HCT116 (cell line): ENCODE results near the gene ZHX3. TPM values are rescaled to one million over a fixed set of nuclear protein-coding genes. Genes with fewer than 3 reads are reported as not detected.

Experiments
- ATAC-seq: fragments of 200-7000 bp; cut with Tn5 transposase; 2 replicates; pipeline ENCODE4 v1.9.1; 2020; ENCODE audit warnings: mild to moderate bottlenecking, moderate library complexity
- BruUV-seq: library from RNA; stranded (reverse); fragments of 400-500 nt; replicated peaks from 2 replicates; lab custom pipeline; 2021; lab: Mats Ljungman, UMichigan
- CTCF ChIA-PET: fragments of 300-600 bp; sonication (Branson Sonifier 250); formaldehyde crosslinking; loops from one replicate; lab custom pipeline; 2021; ENCODE audit warnings: antibody characterized with exemption; lab: Charles Lee
- POLR2A ChIA-PET: fragments of 300-600, 350-600 bp; sonication (Branson Sonifier 250); formaldehyde crosslinking; loops from one replicate; lab custom pipeline; 2021; ENCODE audit warnings: antibody characterized with exemption; lab: Charles Lee
- RAD21 ChIA-PET, 2 experiments: fragments of 300-600 bp; sonication (Branson Sonifier 250); formaldehyde crosslinking; loops; one replicate each; lab custom pipeline; 2023; ENCODE audit warnings: low total read pairs in 2 of 2; ENCODE audit not compliant: uncharacterized antibody in 2 of 2, unreplicated experiment in 2 of 2, low non-redundant PET in 1 of 2; lab: Charles Lee
- DNase-seq: peaks from one replicate; pipeline ENCODE4 v3.0.0-alpha.2; 2010; ENCODE audit warnings: low read depth, low spot score
- H2AFZ ChIP-seq: fragments of 200-600 bp; shearing (Covaris generic), sonication (generic); 2 replicates; pipeline ENCODE4 v1.6.1; 2017; ENCODE audit warnings: low read depth, mixed run types, mixed read lengths, antibody characterized with exemption, low read length; ENCODE audit not compliant: poor library complexity, severe bottlenecking
- H3K27ac ChIP-seq: 2 replicates; pipeline ENCODE4 v1.5.1; 2012; ENCODE audit warnings: low read depth, low read length
- H3K27me3 ChIP-seq: fragments of 200-600 bp; sonication (generic); 2 replicates; pipeline ENCODE4 v1.6.1; 2016; ENCODE audit warnings: mixed run types, low read length, mixed read lengths; ENCODE audit not compliant: insufficient read depth
- H3K36me3 ChIP-seq, 2 experiments: fragments of 200-500 bp in 1 of 2; fragments of 200-600 bp in 1 of 2; sonication (Bioruptor generic) in 1 of 2; sonication (generic) in 1 of 2; 2 replicates each; pipeline versions ENCODE4 v1.5.1 to v1.6.1; 2014 to 2016; ENCODE audit warnings: low read length in 2 of 2, inconsistent platforms in 1 of 2, mixed read lengths in 1 of 2, mixed run types in 1 of 2; ENCODE audit not compliant: insufficient read depth in 2 of 2, control insufficient read depth in 1 of 2
- H3K4me1 ChIP-seq, 2 experiments: fragments of 200-600 bp in 1 of 2; sonication (generic) in 1 of 2; 2 replicates each; pipeline versions ENCODE4 v1.5.1 to v1.6.1; 2012 to 2017; ENCODE audit warnings: low read length in 2 of 2, inconsistent platforms in 1 of 2, mild to moderate bottlenecking in 1 of 2, mixed read lengths in 1 of 2, mixed run types in 1 of 2, moderate library complexity in 1 of 2; ENCODE audit not compliant: insufficient read depth in 2 of 2, control insufficient read depth in 1 of 2
- H3K4me2 ChIP-seq: fragments of 200-600 bp; sonication (generic); 2 replicates; pipeline ENCODE4 v1.6.1; 2017; ENCODE audit warnings: mixed run types, low read length, mixed read lengths
- H3K4me3 ChIP-seq, 2 experiments: fragments of 200-600 bp in 1 of 2; sonication (generic) in 1 of 2; replicated peaks in 1 of 2; 2 replicates each; pipeline ENCODE4 v1.5.1; 2011 to 2016; ENCODE audit warnings: low read length in 2 of 2, control low read depth in 1 of 2, low read depth in 1 of 2, mild to moderate bottlenecking in 1 of 2, mixed read lengths in 1 of 2, mixed run types in 1 of 2
- H3K79me2 ChIP-seq: fragments of 200-600 bp; sonication (generic); 2 replicates; pipeline ENCODE4 v1.6.1; 2017; ENCODE audit warnings: mild to moderate bottlenecking, mixed run types, low read length, moderate library complexity, mixed read lengths; ENCODE audit not compliant: insufficient read depth
- H3K9ac ChIP-seq: fragments of 200-600 bp; sonication (generic); 2 replicates; pipeline ENCODE4 v1.6.1; 2016; ENCODE audit warnings: low read length, mixed read lengths
- H3K9me2 ChIP-seq: fragments of 200-600 bp; sonication (generic), shearing (Covaris generic); 2 replicates; pipeline ENCODE4 v1.6.1; 2017; ENCODE audit warnings: mixed run types, mild to moderate bottlenecking, moderate library complexity; ENCODE audit not compliant: insufficient read depth
- H3K9me3 ChIP-seq, 2 experiments: fragments of 200-500 bp in 1 of 2; fragments of 200-600 bp in 1 of 2; sonication (Bioruptor generic) in 1 of 2; sonication (generic) in 1 of 2; 2 replicates each; pipeline ENCODE4 v1.6.1; 2014 to 2017; ENCODE audit warnings: low read length in 2 of 2, mixed read lengths in 2 of 2, inconsistent platforms in 1 of 2, low read depth in 1 of 2, mild to moderate bottlenecking in 1 of 2, mixed run types in 1 of 2, moderate library complexity in 1 of 2; ENCODE audit not compliant: control insufficient read depth in 1 of 2, insufficient read depth in 1 of 2
- H4K20me1 ChIP-seq: fragments of 200-600 bp; sonication (generic), shearing (Covaris generic); 2 replicates; pipeline ENCODE4 v1.6.1; 2017; ENCODE audit warnings: mixed run types, mild to moderate bottlenecking, moderate library complexity; ENCODE audit not compliant: insufficient read depth
- FOSL1 ChIP-seq: IDR thresholded peaks from 2 replicates; pipeline ENCODE4 v1.6.1; 2012; ENCODE audit warnings: low read depth
- SRF ChIP-seq: IDR thresholded peaks from 2 replicates; pipeline ENCODE4 v1.6.1; 2012; ENCODE audit warnings: low read depth
- TCF7L2 ChIP-seq: IDR thresholded peaks from 2 replicates; pipeline ENCODE4 v1.7.0; 2011; ENCODE audit warnings: borderline replicate concordance, inconsistent platforms; ENCODE audit not compliant: insufficient read depth, insufficient read length; ENCODE audit errors: extremely low read depth
- YY1 ChIP-seq: IDR thresholded peaks from 2 replicates; pipeline ENCODE4 v1.6.1; 2011; ENCODE audit warnings: low read length, low read depth, moderate library complexity, mild to moderate bottlenecking; ENCODE audit not compliant: insufficient replicate concordance; ENCODE audit errors: extremely low read depth
- intact Hi-C: fragments of 100-400 bp; cut with micrococcal nuclease; formaldehyde crosslinking; loops from 2 replicates; pipeline ENCODE4 v1.10.0; 2022
- total RNA-seq: library from RNA; stranded (reverse); gene quantifications from one replicate; pipeline ENCODE4 v1.2.1, GENCODE V29; 2021; ENCODE audit not compliant: unreplicated experiment
- TF ChIP-seq, protein P1 (sequence below), 3 experiments: fragments of 200-600 bp in 1 of 3; sonication (generic) in 1 of 3; IDR thresholded peaks in 2 of 3; conservative IDR thresholded peaks in 1 of 3; 2 replicates each; pipeline ENCODE4 v1.5.1; 2012 to 2017; ENCODE audit warnings: low read depth in 2 of 3, low read length in 2 of 3, antibody characterized with exemption in 1 of 3, borderline replicate concordance in 1 of 3, control low read depth in 1 of 3, mild to moderate bottlenecking in 1 of 3, mixed read lengths in 1 of 3, mixed run types in 1 of 3, moderate library complexity in 1 of 3; ENCODE audit not compliant: insufficient read depth in 1 of 3

Gene ZHX3
- total RNA-seq, 1 experiment from 2014 or later = 13.3 TPM

DNA sequence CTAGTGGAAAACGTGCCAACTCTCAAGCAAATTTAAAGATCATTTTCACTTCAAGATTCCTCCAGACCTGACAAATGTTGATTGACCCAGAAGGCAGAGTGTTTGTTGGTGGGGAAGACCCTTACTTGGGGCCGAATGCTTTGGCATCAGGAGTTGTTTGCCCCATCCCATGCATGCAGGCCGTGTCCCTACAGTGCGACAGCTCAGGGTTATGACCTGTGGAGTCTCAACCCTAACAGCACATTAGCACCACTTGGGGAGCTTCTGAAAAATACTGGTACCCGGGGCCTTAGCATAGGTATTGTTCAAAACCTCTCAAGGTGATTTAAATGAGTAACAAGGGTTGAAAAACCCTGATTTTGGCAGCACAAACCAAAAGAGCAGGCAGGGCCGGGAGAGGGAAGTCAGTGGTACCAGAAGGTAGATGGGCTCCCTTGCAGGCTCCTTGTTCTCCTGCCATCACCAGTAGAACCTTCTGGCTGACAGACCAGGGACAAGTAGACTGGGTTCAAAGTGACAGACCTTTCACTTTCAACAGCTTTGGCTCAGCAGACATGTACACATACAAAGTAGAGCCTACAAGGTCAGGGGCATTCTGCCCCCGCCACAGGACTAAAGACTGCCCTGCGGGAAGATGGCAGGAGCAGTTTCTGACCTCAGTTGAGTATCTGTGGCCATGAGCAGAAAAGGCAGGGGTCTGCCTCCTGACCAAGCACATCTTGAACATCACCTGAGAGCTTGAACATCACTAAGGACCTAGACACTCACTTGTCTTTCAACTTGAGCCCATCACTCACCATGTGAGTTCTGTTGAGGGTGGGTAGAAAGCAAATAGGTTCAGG lies 140.6 kb downstream of the ZHX3 start:
- H3K27ac ChIP-seq = no peak overlapping the region
- ChIA-PET CTCF (interaction anchor here (1.2 to 1.3 kb wide), 2 partner anchors 55 to 164 kb away, joined by 3 to 4 read pairs; partner anchors contain the start of gene LPIN3), POLR2A (no interaction called here), RAD21 (no interaction called here)
- peaks cover 3 to 16% of the 10 kb centered on the region in 2 experiments; a peak in 3 of 4 replicates for H3K4me1 ChIP-seq
- H3K27me3 ChIP-seq = no peaks in the 10 kb centered on the region
- DNase-seq = no peak
- H3K9me2 ChIP-seq = no peaks in the 10 kb centered on the region
- ATAC-seq = no peak
- peak overlapping the region; percentile 45 for H3K4me2 ChIP-seq
- H3K9me3 ChIP-seq = no peaks in the 10 kb centered on the region
- H2AFZ ChIP-seq = no peak overlapping the region
- H3K9ac ChIP-seq = no peak overlapping the region
- BruUV-seq = no TSS peak
- no peaks in the 10 kb centered on the region for H3K79me2 ChIP-seq
- no peaks in the 10 kb centered on the region for H4K20me1 ChIP-seq
- H3K36me3 ChIP-seq = peaks cover 12 to 14% of the 10 kb centered on the region in 2 experiments; a peak in 3 of 4 replicates
- TF ChIP-seq YY1 = no peak
- no peak for TF ChIP-seq SRF
- TF ChIP-seq, protein P1, sequence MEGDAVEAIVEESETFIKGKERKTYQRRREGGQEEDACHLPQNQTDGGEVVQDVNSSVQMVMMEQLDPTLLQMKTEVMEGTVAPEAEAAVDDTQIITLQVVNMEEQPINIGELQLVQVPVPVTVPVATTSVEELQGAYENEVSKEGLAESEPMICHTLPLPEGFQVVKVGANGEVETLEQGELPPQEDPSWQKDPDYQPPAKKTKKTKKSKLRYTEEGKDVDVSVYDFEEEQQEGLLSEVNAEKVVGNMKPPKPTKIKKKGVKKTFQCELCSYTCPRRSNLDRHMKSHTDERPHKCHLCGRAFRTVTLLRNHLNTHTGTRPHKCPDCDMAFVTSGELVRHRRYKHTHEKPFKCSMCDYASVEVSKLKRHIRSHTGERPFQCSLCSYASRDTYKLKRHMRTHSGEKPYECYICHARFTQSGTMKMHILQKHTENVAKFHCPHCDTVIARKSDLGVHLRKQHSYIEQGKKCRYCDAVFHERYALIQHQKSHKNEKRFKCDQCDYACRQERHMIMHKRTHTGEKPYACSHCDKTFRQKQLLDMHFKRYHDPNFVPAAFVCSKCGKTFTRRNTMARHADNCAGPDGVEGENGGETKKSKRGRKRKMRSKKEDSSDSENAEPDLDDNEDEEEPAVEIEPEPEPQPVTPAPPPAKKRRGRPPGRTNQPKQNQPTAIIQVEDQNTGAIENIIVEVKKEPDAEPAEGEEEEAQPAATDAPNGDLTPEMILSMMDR (IDR thresholded peaks at IDR 0.05 in 2 of 3, conservative IDR thresholded peaks at IDR 0.05 in 1 of 3; ENCODE audit: borderline replicate concordance in 1 of 3, insufficient read depth in 1 of 3, low read depth in 2 of 3, low read length in 2 of 3) = no peak
- no peak for TF ChIP-seq TCF7L2
- TF ChIP-seq FOSL1 = no peak
- intact Hi-C loops = no loop called here
- H3K4me3 ChIP-seq = no peak overlapping the region
